AG04449 (cell line): ENCODE measurements around the gene CACNA1G.

ENCODE experiments used
- CTCF ChIA-PET: fragments of 350-600 bp; formaldehyde crosslinking; extraction: SDS; loops from one replicate; lab custom pipeline; 2021; ENCODE audit warnings: antibody characterized with exemption; lab: Yijun Ruan, JAX
- POLR2A ChIA-PET: fragments of 400-600, 350-600 bp; formaldehyde crosslinking; extraction: SDS; loops from one replicate; lab custom pipeline; 2020; ENCODE audit warnings: antibody characterized with exemption, inconsistent platforms; lab: Yijun Ruan, JAX
- DNase-seq: peaks from one replicate; pipeline ENCODE4 v3.0.0-alpha.2; 2010; ENCODE audit warnings: low read depth, low spot score
- H3K4me3 ChIP-seq: 2 replicates; pipeline ENCODE4 v1.5.1; 2011; ENCODE audit warnings: low read depth, mild to moderate bottlenecking, control low read depth, low read length
- CTCF ChIP-seq: IDR thresholded peaks from one replicate; pipeline ENCODE4 v1.5.1; 2011; ENCODE audit warnings: mild to moderate bottlenecking, moderate library complexity, low read length, control low read depth, inconsistent platforms; ENCODE audit not compliant: insufficient read depth; ENCODE audit errors: missing control alignments

CACNA1G gene

DNA sequence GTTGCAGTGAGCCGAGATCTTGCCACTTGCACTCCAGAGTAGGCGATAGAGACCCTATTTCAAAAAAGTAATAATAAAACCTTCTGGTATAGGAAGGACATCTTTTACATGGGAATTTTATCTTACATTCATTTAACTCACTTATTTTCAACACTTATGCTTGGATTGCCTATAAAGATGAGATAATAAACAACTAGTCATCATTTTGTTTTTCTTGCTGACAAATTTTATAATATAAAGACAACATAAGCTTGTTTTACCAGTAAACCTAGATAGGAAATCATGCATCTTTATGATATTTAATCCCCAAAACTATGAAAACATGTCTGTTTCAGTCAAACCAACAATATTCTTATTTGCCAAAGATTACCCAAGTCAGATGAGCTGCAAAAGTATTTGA, 91.1 kb downstream of the CACNA1G start:
- no peak overlapping the region for H3K4me3 ChIP-seq
- CTCF ChIA-PET = interaction anchor here (1.0 to 4.8 kb wide), 5 partner anchors 9 to 24 kb away, joined by 3 to 21 read pairs (median 5); no protein-coding TSS in a partner anchor
- POLR2A ChIA-PET = interaction anchor here (0.6 to 0.8 kb wide), 2 partner anchors 13 to 126 kb away, joined by 3 read pairs; no protein-coding TSS in a partner anchor
- no peak for TF ChIP-seq CTCF
- no peak for DNase-seq

DNA sequence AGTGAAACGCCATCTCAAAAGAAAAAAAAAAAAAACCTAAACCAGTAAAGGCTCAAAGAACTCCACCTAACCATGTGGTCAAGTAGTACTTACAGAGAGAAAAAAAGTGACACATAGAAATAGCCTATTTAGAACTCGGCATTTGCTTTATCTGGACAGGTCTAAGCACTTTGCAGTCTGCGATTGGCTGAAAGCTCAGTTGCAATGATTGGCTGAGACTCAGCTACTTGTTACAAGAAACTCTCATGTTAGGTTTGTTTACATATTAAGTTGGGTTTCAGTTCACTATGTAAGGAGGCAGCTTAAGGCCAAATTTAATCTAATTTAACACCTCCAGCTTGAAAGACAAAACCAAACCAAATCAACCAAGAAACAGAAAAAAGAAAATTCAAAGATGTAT, 93.2 kb downstream of the CACNA1G start:
- ChIA-PET CTCF (interaction anchor here (0.9 to 4.8 kb wide), 4 partner anchors 15 to 42 kb away, joined by 3 to 21 read pairs (median 4); no protein-coding TSS in a partner anchor), POLR2A (no interaction called here)
- no peak overlapping the region for H3K4me3 ChIP-seq
- TF ChIP-seq CTCF = no peak
- DNase-seq = no peak

DNA sequence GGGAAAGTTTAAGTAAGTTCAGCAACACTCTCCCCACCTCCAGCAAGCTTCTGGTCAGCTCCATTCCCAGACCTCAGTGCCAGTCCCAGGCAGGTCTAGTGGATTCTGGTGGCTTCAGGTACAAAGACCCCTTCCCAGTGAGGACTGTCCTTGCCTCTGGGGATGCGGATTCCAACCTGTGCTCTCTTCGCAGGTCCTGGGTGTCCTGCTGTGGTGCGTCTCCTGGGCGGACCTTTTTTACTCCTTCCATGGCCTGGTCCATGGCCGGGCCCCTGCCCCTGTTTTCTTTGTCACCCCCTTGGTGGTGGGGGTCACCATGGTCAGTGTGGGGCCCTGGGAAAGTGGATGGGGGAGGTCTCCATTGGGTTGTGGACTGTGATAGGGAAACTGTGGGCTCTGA, 96.0 kb downstream of the CACNA1G start:
- no peak overlapping the region for H3K4me3 ChIP-seq
- no peak for TF ChIP-seq CTCF
- CTCF ChIA-PET = no interaction called here
- POLR2A ChIA-PET = no interaction called here
- no peak for DNase-seq

- DNase-seq = no peak
- H3K4me3 ChIP-seq = no peak overlapping the region
- CTCF ChIA-PET = no interaction called here
- no peak for TF ChIP-seq CTCF
- POLR2A ChIA-PET = no interaction called here
Observed at GRCh38 chr17:50657054-50657453, 96.5 kb downstream of the CACNA1G start.

DNA sequence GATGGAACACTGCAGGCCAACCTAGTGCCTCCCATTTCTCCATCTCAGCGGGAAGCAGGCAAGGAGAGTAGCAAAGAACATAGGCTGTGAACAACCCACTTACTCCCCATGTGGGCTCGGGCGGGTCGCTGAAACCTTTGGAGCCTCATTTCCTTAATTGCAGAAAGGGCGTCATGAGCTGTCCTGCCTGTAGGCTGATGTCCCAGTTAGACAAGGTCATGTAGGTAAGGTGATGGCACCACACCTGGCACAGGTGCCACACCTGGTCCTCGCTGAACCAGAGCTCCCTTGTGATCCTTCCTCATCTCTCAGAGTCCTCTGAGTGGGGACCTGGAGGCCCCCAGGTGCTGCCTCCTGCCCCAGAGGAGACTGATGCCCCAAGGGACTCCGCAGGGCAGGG, 97.1 kb downstream of the CACNA1G start:
- no peak overlapping the region for H3K4me3 ChIP-seq
- ChIA-PET CTCF (no interaction called here), POLR2A (no interaction called here)
- DNase-seq = no peak
- TF ChIP-seq CTCF = no peak

GRCh38 chr17:50658616-50659015, 98.1 kb downstream of the CACNA1G start:
- POLR2A ChIA-PET = no interaction called here
- TF ChIP-seq CTCF = no peak
- CTCF ChIA-PET = interaction anchor here (1.1 kb wide), 1 partner anchor 17 kb away, joined by 3 read pairs; no protein-coding TSS in a partner anchor
- DNase-seq = no peak
- H3K4me3 ChIP-seq = no peak overlapping the region
